GM21515 (cell line): Measurements from ENCODE around the gene KANSL1.

Experiments used
- ATAC-seq: cut with Tn5 transposase; IDR thresholded peaks from one replicate; pipeline ENCODE4 v1.9.1; 2021; ENCODE audit not compliant: unreplicated experiment

Gene KANSL1

DNA sequence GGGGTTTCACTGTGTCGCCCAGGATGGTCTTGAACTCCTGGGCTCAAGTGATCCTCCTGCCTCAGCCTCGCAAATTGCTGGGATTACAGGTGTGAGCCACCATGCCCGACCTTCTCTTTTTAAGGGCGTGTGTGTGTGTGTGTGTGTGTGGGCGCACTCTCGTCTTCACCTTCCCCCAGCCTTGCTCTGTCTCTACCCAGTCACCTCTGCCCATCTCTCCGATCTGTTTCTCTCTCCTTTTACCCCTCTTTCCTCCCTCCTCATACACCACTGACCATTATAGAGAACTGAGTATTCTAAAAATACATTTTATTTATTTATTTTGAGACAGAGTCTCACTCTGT is 190.3 kb downstream of the KANSL1 start:
- ATAC-seq, result no peak

DNA sequence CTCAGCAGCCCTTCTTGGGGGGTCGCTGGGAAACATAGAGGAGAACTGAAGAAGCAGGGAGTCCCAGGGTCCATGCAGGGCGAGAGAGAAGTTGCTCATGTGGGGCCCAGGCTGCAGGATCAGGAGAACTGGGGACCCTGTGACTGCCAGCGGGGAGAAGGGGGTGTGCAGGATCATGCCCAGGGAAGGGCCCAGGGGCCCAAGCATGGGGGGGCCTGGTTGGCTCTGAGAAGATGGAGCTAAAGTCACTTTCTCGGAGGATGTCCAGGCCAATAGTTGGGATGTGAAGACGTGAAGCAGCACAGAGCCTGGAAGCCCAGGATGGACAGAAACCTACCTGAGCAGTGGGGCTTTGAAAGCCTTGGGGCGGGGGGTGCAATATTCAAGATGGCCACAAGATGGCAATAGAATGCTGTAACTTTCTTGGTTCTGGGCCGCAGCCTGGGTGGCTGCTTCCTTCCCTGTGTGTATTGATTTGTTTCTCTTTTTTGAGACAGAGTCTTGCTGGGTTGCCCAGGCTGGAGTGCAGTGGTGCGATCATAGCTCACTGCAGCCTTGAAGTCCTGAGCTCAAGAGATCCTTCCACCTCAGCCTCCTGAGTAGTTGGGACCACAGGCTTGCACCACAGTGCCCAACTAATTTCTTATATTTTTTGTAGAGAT is 190.8 kb downstream of the KANSL1 start:
- ATAC-seq, result no peak

- no peak for ATAC-seq
Measured at GRCh38 chr17:46001390-46002310, 191.6 kb downstream of the KANSL1 start.

- no peak for ATAC-seq
Measured at GRCh38 chr17:46000757-46001156, 192.5 kb downstream of the KANSL1 start.

DNA sequence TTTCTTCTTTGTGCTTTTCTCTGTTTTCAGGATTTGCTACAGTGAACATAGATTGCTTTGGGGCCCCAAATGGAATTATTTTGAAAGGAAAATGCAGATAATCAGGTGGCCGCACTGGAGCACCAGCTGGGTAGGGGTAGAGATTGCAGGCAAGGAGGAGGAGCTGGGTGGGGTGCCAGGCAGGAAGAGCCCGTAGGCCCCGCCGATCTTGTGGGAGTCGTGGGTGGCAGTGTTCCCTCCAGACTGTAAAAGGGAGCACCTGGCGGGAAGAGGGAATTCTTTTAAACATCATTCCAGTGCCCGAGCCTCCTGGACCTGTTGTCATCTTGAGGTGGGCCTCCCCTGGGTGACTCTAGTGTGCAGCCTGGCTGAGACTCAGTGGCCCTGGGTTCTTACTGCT is 192.9 kb downstream of the KANSL1 start:
- no peak for ATAC-seq

DNA sequence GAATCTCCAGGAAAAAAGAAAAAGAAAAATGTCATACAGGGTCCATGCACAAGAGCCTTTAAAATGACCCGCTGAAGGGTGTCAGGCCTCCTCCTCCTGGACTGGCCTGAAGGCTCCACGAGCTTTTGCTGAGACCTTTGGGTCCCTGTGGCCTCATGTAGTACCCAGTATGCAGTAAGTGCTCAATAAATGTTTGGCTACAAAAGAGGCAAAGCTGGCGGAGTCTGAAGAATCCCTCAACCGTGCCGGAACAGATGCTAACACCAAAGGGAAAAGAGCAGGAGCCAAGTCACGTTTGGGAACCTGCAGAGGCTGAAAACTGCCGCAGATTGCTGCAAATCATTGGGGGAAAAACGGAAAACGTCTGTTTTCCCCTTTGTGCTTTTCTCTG is 193.3 kb downstream of the KANSL1 start:
- no peak for ATAC-seq

DNA sequence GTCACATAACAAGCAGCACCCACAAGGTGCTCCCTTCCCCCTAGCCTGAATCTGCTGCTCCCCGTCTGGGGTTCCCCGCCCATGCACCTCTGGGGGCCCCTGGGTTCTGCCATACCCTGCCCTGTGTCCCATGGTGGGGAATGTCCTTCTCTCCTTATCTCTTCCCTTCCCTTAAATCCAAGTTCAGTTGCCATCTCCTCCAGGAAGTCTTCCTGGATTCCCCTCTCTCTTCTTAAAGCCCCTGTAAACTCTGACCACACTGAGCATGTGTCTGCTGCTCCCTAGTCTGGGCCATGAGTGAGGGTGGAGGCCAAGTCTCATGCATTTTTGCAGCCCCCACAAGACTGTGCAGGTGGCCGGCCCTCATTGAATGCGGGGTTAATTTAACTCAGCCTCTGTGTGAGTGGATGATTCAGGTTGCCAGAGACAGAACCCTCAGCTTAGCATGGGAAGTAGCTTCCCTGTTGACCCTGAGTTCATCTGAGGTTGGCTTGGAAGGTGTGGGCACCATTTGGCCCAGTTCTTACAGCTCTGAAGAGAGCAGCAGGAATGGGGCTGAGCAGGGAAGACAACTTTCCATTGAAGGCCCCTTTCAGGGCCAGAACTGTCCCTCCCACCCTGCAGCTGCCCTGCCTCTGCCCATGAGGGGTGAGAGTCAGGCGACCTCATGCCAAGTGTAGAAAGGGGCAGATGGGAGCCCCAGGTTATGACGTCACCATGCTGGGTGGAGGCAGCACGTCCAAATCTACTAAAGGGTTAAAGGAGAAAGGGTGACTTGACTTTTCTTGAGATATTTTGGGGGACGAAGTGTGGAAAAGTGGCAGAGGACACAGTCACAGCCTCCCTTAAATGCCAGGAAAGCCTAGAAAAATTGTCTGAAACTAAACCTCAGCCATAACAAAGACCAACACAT is 194.0 kb downstream of the KANSL1 start, which contains the start of gene STH:
STH (plus strand) TSS at position 264 of the 913 bp plus-strand sequence; CDS start at position 294, 30 bp downstream.
- ATAC-seq, result no peak

GRCh38 chr17:45997624-45998023 is 195.6 kb downstream of the KANSL1 start:
- ATAC-seq, result no peak

DNA sequence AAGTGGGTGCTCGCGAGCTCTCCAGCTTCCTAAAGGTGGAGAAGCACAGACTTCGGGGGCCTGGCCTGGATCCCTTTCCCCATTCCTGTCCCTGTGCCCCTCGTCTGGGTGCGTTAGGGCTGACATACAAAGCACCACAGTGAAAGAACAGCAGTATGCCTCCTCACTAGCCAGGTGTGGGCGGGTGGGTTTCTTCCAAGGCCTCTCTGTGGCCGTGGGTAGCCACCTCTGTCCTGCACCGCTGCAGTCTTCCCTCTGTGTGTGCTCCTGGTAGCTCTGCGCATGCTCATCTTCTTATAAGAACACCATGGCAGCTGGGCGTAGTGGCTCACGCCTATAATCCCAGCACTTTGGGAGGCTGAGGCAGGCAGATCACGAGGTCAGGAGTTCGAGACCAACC is 196.1 kb downstream of the KANSL1 start:
- no peak for ATAC-seq

GRCh38 chr17:45996282-45996937 is 196.8 kb downstream of the KANSL1 start:
- ATAC-seq, result no peak

GRCh38 chr17:45995627-45996270 is 197.5 kb downstream of the KANSL1 start:
- ATAC-seq, result no peak

DNA sequence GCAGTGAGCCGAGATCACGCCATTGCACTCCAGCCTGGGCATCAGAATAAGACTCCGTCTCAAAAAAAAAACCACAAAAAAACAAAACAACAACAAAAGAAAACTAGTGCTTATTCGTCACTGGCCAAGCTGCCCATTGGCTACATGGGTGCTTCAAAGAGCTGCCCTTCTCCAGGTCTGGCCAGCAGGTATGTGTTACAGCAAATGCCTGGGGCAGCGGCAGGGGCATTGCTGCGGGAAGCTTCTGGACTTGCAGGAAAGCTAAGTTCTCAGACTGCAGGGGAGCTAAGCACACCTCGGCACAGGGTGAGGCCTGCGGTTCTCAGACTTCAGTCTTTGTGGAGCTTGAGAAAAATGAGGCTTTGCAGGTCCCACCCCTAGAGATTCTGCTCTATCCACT is 198.2 kb downstream of the KANSL1 start:
- no peak for ATAC-seq

- no peak for ATAC-seq
Measured at GRCh38 chr17:45993962-45994627, 199.1 kb downstream of the KANSL1 start.

DNA sequence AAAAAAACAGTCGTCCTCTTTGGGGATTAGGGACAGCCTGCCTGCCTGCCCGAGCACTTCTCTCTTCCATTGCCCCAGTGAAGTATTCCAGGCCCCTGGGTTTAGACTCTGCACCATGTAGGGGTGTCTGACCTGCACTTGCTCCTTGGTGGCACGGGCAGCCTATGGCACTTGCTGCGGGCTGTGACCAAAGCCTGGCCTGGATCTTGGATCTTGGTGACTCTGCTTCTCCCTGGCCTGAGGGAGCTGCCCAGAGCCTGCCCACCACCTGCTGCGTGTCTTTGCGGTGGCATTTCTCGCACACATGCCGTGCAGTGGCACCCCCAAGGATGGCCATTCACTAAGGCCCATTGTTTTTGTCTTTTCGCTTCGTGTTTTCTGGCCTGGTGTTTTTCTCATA is 200.3 kb downstream of the KANSL1 start:
- ATAC-seq, result no peak

DNA sequence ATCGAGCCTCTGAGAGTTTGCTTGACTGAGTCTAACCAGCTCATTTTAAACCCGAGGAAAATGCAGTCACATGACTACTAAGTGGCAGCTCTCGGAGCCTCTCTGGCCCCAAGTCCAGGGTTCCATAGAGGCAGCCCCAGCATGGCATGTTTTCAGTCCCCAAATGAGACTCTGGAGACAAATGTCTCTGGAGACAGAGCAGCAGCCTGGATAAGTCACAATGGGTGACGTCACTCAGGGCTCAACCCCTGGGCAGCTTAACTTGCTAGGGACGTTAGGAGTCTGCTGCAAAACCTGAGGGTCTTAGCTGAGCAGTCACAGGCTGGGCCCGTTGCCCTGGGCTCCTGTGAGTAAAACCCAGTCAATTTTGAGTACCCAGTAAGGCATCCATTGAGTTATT is 201.1 kb downstream of the KANSL1 start:
- no peak for ATAC-seq

DNA sequence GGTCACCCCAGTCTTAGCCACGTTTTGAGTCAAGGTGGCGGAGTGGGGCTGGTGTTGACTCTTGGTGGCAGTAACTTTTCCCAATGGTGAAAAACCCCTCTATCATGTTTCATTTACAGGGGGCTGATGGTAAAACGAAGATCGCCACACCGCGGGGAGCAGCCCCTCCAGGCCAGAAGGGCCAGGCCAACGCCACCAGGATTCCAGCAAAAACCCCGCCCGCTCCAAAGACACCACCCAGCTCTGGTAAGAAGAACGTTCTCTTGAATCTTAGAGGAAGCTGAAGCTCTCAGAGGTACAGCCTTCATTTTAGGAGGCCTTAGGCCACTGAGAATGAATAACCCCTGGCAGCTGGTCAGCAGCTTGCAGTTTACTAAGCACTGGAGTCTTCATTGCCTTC is 201.9 kb downstream of the KANSL1 start:
- ATAC-seq, result no peak

DNA sequence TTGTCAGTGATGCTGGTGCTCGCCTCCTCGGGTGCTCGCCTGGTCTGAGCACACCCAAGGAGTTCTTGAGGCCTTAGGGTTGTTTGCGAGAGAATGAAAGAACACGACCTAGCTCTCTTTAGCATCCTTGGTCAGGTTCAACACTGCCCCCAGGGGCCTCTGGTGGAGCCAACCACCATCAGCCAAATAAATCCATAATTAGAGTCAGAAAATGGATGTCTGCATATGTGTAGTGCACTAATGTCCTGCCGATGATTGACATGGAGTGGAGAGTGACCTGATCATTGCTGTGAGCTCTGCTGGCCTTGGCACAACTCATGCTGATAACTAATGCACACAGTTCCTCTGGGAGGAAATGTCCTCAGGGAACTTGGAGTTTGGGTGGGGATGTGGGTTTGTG is 202.3 kb downstream of the KANSL1 start:
- no peak for ATAC-seq

DNA sequence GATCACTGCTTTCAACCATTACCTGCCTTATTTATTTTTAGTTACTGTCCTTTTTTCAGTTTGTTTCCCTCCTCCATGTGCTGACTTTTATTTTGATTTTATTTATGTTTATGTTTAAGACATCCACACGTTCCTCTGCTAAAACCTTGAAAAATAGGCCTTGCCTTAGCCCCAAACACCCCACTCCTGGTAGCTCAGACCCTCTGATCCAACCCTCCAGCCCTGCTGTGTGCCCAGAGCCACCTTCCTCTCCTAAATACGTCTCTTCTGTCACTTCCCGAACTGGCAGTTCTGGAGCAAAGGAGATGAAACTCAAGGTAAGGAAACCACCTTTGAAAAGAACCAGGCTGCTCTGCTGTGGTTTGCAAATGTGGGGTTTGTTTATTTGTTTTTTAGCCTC is 203.5 kb downstream of the KANSL1 start:
- no peak for ATAC-seq

DNA sequence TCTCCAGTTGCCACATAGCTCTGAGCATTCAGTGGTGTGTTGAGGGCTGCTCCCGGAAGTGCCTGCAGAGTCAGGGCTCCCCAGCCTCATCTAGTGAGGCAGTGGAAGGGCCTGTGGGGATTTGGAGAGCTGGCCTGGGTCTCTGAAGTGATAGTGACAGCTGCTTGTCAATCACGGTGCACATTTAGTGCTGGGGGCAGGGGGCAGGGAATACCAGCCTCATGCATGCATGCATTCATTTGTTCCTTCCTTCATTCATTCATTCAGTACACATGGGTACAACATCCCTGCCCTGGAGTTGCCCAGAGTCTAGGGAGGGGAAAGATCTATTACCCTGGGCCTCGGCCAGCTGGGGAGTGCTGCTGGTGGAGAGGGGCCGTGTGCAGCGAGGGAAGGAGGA is 205.5 kb downstream of the KANSL1 start:
- no peak for ATAC-seq

DNA sequence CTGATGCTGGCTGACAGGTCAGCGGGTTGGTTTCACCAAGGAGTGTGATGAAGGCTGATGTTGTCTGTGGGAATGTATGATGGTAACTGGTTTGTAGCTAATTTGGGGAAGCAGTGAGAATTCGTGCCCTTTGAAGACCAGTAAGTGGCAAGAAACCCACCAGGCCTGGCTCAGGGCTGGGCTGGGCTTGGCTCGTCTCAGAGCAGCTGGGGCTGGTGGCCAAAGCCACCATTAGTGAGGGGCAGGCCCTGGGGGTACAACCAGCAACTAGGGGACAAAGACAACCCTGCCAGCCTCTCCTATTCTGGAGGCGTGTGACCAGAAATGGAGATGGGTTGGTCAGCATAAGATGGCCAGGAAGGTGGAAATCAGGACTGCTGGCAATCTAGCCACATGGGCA is 207.2 kb downstream of the KANSL1 start:
- ATAC-seq, result no peak
